ENCODE measurements around the gene POMGNT1. TPM values are rescaled to one million over a fixed set of nuclear protein-coding genes. Genes with fewer than 3 reads are reported as not detected.

Gene POMGNT1
- total and polyA plus RNA-seq, 2 experiments from 2014 or later: 52.3 to 60.4 TPM

- Histone ChIP-seq H3K9me3 (ENCODE audit: low read depth) (no peaks in the 10 kb centered on the region), H3K4me1 (ENCODE audit: insufficient read depth) (peaks cover 21% of the 10 kb centered on the region), H3K27me3 (no peaks in the 10 kb centered on the region), H3K4me2 (peak within 1 kb of the TSS; percentile 29), H3K36me3 (replicated peaks; ENCODE audit: insufficient read depth, low read depth) (no peaks in the 10 kb centered on the region), H3K9me2 (replicated peaks; ENCODE audit: insufficient read depth) (no peaks in the 10 kb centered on the region), H3K79me2 (no peaks in the 10 kb centered on the region), H2AFZ (no peak within 1 kb of the TSS), H4K20me1 (ENCODE audit: insufficient read depth, poor library complexity, severe bottlenecking) (no peaks in the 10 kb centered on the region), H3K27ac (peak within 1 kb of the TSS; percentile 81), H3K4me3 (no peak within 1 kb of the TSS)
- DNase-seq (ENCODE audit: low spot score): peak; percentile 68
- TF ChIP-seq CTCF (IDR thresholded peaks at IDR 0.05; ENCODE audit: poor library complexity) (no peak), EZH2 (IDR thresholded peaks at IDR 0.05; ENCODE audit: borderline replicate concordance) (no peak), EZH2phosphoT487 (IDR thresholded peaks at IDR 0.05; ENCODE audit: low read depth, severe bottlenecking, unreplicated experiment) (no peak)
- WGBS (ENCODE audit: low lambda C conversion rate, missing lambda C conversion rate): 81% methylated on average over 11 of the region's 11 CpGs
These were observed 23.6 kb downstream of the POMGNT1 start, which contains the start of gene TSPAN1 for GRCh38 chr1:46174448-46175231. TSS of gene TSPAN1 (plus strand) at chr1:46175087. CDS start at chr1:46181108, 6,021 bp downstream.

- H3K27ac ChIP-seq: peak overlapping the region; percentile 40
- no peaks in the 10 kb centered on the region for H3K9me3 ChIP-seq (ENCODE audit: low read depth)
- H3K9me2 ChIP-seq (replicated peaks; ENCODE audit: insufficient read depth): no peaks in the 10 kb centered on the region
- 34% methylated on average over 4 of the region's 4 CpGs for whole genome bisulfite sequencing (ENCODE audit: low lambda C conversion rate, missing lambda C conversion rate)
- peak overlapping the region; percentile 25 for H3K4me2 ChIP-seq
- no peak overlapping the region for H3K4me3 ChIP-seq
- no peaks in the 10 kb centered on the region for H4K20me1 ChIP-seq (ENCODE audit: insufficient read depth, poor library complexity, severe bottlenecking)
- no peaks in the 10 kb centered on the region for H3K27me3 ChIP-seq
- no peak overlapping the region for H2AFZ ChIP-seq
- peaks cover 21% of the 10 kb centered on the region for H3K4me1 ChIP-seq (ENCODE audit: insufficient read depth)
- TF ChIP-seq EZH2 (IDR thresholded peaks at IDR 0.05; ENCODE audit: borderline replicate concordance) (no peak), CTCF (IDR thresholded peaks at IDR 0.05; ENCODE audit: poor library complexity) (no peak), EZH2phosphoT487 (IDR thresholded peaks at IDR 0.05; ENCODE audit: low read depth, severe bottlenecking, unreplicated experiment) (no peak)
- no peaks in the 10 kb centered on the region for H3K36me3 ChIP-seq (replicated peaks; ENCODE audit: insufficient read depth, low read depth)
- no peaks in the 10 kb centered on the region for H3K79me2 ChIP-seq
- peak; percentile 54 for DNase-seq (ENCODE audit: low spot score)
These were observed 24.8 kb downstream of the POMGNT1 start for GRCh38 chr1:46173361-46173856.

- no peaks in the 10 kb centered on the region for H3K79me2 ChIP-seq
These were observed 25.9 kb downstream of the POMGNT1 start for GRCh38 chr1:46172321-46172720.

More at GRCh38 chr1:46172321-46172720, 25.9 kb downstream of the POMGNT1 start:
- Histone ChIP-seq H3K4me1 (ENCODE audit: insufficient read depth) (peaks cover 21% of the 10 kb centered on the region), H3K27ac (no peak overlapping the region), H3K27me3 (no peaks in the 10 kb centered on the region), H4K20me1 (ENCODE audit: insufficient read depth, poor library complexity, severe bottlenecking) (no peaks in the 10 kb centered on the region), H3K9me2 (replicated peaks; ENCODE audit: insufficient read depth) (no peaks in the 10 kb centered on the region), H3K9me3 (ENCODE audit: low read depth) (no peaks in the 10 kb centered on the region), H2AFZ (no peak overlapping the region), H3K4me3 (no peak overlapping the region), H3K36me3 (replicated peaks; ENCODE audit: insufficient read depth, low read depth) (no peaks in the 10 kb centered on the region), H3K4me2 (no peak overlapping the region)
- TF ChIP-seq EZH2 (IDR thresholded peaks at IDR 0.05; ENCODE audit: borderline replicate concordance) (no peak), CTCF (IDR thresholded peaks at IDR 0.05; ENCODE audit: poor library complexity) (no peak), EZH2phosphoT487 (IDR thresholded peaks at IDR 0.05; ENCODE audit: low read depth, severe bottlenecking, unreplicated experiment) (no peak)
- DNase-seq (ENCODE audit: low spot score): no peak
- 93% methylated on average over 4 of the region's 4 CpGs for WGBS (ENCODE audit: low lambda C conversion rate, missing lambda C conversion rate)
